K562 (cell line): ENCODE results near the gene MTHFR. TPM values are rescaled to one million over a fixed set of nuclear protein-coding genes. Genes with fewer than 3 reads are reported as not detected.

ENCODE experiments used
- CEBPZ ChIP-seq: fragments of 150-350 bp; IDR thresholded peaks from 2 replicates; pipeline ENCODE4 v1.6.1; 2014; ENCODE audit warnings: low read depth, mild to moderate bottlenecking, low read length, borderline replicate concordance
- DLX4 ChIP-seq: fragments of 250-450 bp; sonication (Bioruptor Pico); IDR thresholded peaks from 2 replicates; pipeline ENCODE4 v1.6.1; 2021; ENCODE audit warnings: mild to moderate bottlenecking
- DMBX1 ChIP-seq: fragments of 250-450 bp; sonication (Bioruptor Pico); IDR thresholded peaks from 2 replicates; pipeline ENCODE4 v1.8.0; 2022; ENCODE audit warnings: inconsistent platforms, mild to moderate bottlenecking, moderate library complexity, borderline replicate concordance
- FOXM1 ChIP-seq, 2 experiments: fragments of 450-650 bp in 1 of 2; sonication (generic) in 1 of 2; formaldehyde crosslinking in 1 of 2; IDR thresholded peaks; 2 replicates each; pipeline versions ENCODE4 v1.6.1 to v1.9.0; 2017 to 2022; ENCODE audit warnings: low read depth in 2 of 2, mild to moderate bottlenecking in 2 of 2, missing genetic modification reagents in 1 of 2, moderate library complexity in 1 of 2
- HMG20B ChIP-seq: fragments of 250-450 bp; sonication (Bioruptor Pico); IDR thresholded peaks from 2 replicates; pipeline ENCODE4 v1.5.0; 2021; ENCODE audit warnings: mild to moderate bottlenecking
- HNRNPLL ChIP-seq: fragments of 200-400 bp; formaldehyde crosslinking; IDR thresholded peaks from 2 replicates; pipeline ENCODE4 v1.6.1; 2017; ENCODE audit warnings: low read length, low read depth, mild to moderate bottlenecking; ENCODE audit not compliant: poor library complexity, severe bottlenecking
- HSF4 ChIP-seq: fragments of 250-450 bp; sonication (Bioruptor Pico); IDR thresholded peaks from 2 replicates; pipeline ENCODE4 v2.1.2; 2022; ENCODE audit warnings: mild to moderate bottlenecking, moderate library complexity, borderline replicate concordance
- MITF ChIP-seq: IDR thresholded peaks from 2 replicates; pipeline ENCODE4 v1.6.1; 2014; ENCODE audit warnings: antibody characterized with exemption
- NFRKB ChIP-seq: fragments of 450-650 bp; IDR thresholded peaks from 2 replicates; pipeline ENCODE4 v1.6.1; 2016; ENCODE audit warnings: low read depth
- NRF1 ChIP-seq, 2 experiments: fragments of 450-650 bp; IDR thresholded peaks in 1 of 2; conservative IDR thresholded peaks in 1 of 2; 2 replicates each; pipeline ENCODE4 v1.6.1; 2014; ENCODE audit warnings: mild to moderate bottlenecking in 2 of 2
- POU5F1 ChIP-seq: fragments of 150-350 bp; IDR thresholded peaks from 2 replicates; pipeline ENCODE4 v1.6.1; 2014; ENCODE audit warnings: borderline replicate concordance, low read length, low read depth, mild to moderate bottlenecking; ENCODE audit not compliant: partially characterized antibody
- PRPF4 ChIP-seq: fragments of 200-400 bp; formaldehyde crosslinking; IDR thresholded peaks from one replicate; pipeline ENCODE4 v1.6.1; 2017; ENCODE audit warnings: low read length, low read depth, mild to moderate bottlenecking; ENCODE audit not compliant: insufficient read depth, poor library complexity, severe bottlenecking
- SOX6 ChIP-seq: fragments of 450-650 bp; IDR thresholded peaks from 2 replicates; pipeline ENCODE4 v1.6.1; 2014; ENCODE audit warnings: mild to moderate bottlenecking
- TRIM24 ChIP-seq, 2 experiments: fragments of 450-650 bp; IDR thresholded peaks; 2 replicates each; pipeline ENCODE4 v1.6.1; 2016
- USF1 ChIP-seq: sonication (generic); formaldehyde crosslinking; IDR thresholded peaks from 2 replicates; pipeline ENCODE4 v1.9.0; 2022; ENCODE audit warnings: mild to moderate bottlenecking, missing genetic modification reagents
- ZBTB2 ChIP-seq: fragments of 450-650 bp; IDR thresholded peaks from 2 replicates; pipeline ENCODE4 v1.6.1; 2016; ENCODE audit warnings: antibody characterized with exemption
- ZNF449 ChIP-seq: fragments of 250-450 bp; sonication (Bioruptor Pico); IDR thresholded peaks from 2 replicates; pipeline ENCODE4 v1.8.0; 2022; ENCODE audit warnings: moderate library complexity, mild to moderate bottlenecking, inconsistent platforms
- polyA plus RNA-seq, 8 experiments: library from polyadenylated mRNA; depleted of rRNA in 4 of 8; stranded (reverse) in 5 of 8; unstranded in 3 of 8; fragments of >200 nt; fragmentation: Nextera tagmentation in 2 of 8; fragmentation: Illumina TruSeq in 1 of 8; extraction: Ambion mirVana in 2 of 8; extraction: Trizol in 1 of 8; gene quantifications; 2 replicates each; pipeline versions ENCODE4 v1.2.1 to v1.2.3, GENCODE V29; 2011 to 2014; ENCODE audit warnings: inconsistent platforms in 1 of 8, missing spikeins in 1 of 8
- total RNA-seq, 7 experiments: library from RNA; depleted of rRNA in 6 of 7; stranded (reverse); fragments of >200 nt in 6 of 7; fragmentation: Illumina TruSeq in 2 of 7; extraction: Trizol in 2 of 7; gene quantifications; 2 replicates each; pipeline versions ENCODE4 v1.2.1 to v1.2.3, GENCODE V29; 2011 to 2021; ENCODE audit warnings: low replicate concordance in 1 of 7

Gene MTHFR
- total and polyA plus RNA-seq, 9 of the 15 experiments (the other 6 are each of a cell fraction or from before 2014, with no cell fraction given) = 5.0 to 104 (median 62.6) TPM

- no peak for TF ChIP-seq DLX4 (CRISPR knock-in tag)
- TF ChIP-seq TRIM24 (IDR thresholded peaks at IDR 0.05) = peak in 1 of 2 experiments; percentile 22; a peak in 1 of 4 replicates
- TF ChIP-seq ZNF449 = no peak
- no peak for TF ChIP-seq FOXM1 (IDR thresholded peaks at IDR 0.05; ENCODE audit: low read depth)
- 0 out of 2 replicates have a peak, but pooled peaks have one; percentile 63 for TF ChIP-seq FOXM1 (CRISPR knock-in tag; IDR thresholded peaks at IDR 0.05; ENCODE audit: low read depth)
- peak; percentile 35; the same call in 1 of the 2 replicates for TF ChIP-seq USF1 (CRISPR knock-in tag)
- TF ChIP-seq DMBX1 (CRISPR knock-in tag) = 0 out of 2 replicates have a peak, but pooled peaks have one; percentile 50
- no peak for TF ChIP-seq HSF4 (CRISPR knock-in tag)
- peak; percentile 32 to 37; a peak in 1 of 4 replicates for TF ChIP-seq NRF1 (conservative IDR thresholded peaks at IDR 0.05 in 1 of 2, IDR thresholded peaks at IDR 0.05 in 1 of 2)
- TF ChIP-seq HMG20B (CRISPR knock-in tag) = no peak
- TF ChIP-seq SOX6 = peak; percentile 58
- no peak for TF ChIP-seq MITF
- no peak; the same call in 1 of the 2 replicates for TF ChIP-seq ZBTB2
- no peak for TF ChIP-seq CEBPZ
- TF ChIP-seq HNRNPLL = peak; percentile 28
- no peak for TF ChIP-seq POU5F1
- 0 out of 2 replicates have a peak, but pooled peaks have one; percentile 29 for TF ChIP-seq NFRKB
- no peak for TF ChIP-seq PRPF4
These were observed 20.6 kb downstream of the MTHFR start (continued) for GRCh38 chr1:11784993-11785769.
